COLO668 (cell line): ENCODE data around the gene NDUFS7.

Experiments
- DNase-seq: peaks from one replicate; lab custom pipeline; 2025; ENCODE audit not compliant: unreplicated experiment; lab: John Stamatoyannopoulos, UW

The NDUFS7 gene

DNA sequence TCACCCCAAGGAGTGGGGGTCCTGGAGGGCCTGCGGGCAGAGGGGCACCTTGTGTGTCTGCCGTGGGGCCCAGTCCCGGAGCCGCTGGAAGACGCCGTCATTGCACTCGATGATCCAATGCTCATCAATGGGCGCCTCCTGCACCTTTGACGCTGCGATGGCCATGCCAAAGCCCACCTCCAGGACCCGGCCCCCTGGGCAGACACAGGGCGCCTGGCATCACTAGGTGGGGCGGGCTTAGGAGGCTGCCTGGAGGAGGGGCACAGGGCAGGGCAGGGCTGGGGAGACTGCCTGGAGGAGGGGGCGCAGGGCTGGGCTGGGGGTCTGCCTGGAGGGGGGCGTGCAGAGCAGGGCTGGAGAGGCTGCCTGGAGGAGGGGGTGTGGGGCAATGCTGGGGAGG is 16.0 kb downstream of the NDUFS7 start:
- no peak for DNase-seq

DNA sequence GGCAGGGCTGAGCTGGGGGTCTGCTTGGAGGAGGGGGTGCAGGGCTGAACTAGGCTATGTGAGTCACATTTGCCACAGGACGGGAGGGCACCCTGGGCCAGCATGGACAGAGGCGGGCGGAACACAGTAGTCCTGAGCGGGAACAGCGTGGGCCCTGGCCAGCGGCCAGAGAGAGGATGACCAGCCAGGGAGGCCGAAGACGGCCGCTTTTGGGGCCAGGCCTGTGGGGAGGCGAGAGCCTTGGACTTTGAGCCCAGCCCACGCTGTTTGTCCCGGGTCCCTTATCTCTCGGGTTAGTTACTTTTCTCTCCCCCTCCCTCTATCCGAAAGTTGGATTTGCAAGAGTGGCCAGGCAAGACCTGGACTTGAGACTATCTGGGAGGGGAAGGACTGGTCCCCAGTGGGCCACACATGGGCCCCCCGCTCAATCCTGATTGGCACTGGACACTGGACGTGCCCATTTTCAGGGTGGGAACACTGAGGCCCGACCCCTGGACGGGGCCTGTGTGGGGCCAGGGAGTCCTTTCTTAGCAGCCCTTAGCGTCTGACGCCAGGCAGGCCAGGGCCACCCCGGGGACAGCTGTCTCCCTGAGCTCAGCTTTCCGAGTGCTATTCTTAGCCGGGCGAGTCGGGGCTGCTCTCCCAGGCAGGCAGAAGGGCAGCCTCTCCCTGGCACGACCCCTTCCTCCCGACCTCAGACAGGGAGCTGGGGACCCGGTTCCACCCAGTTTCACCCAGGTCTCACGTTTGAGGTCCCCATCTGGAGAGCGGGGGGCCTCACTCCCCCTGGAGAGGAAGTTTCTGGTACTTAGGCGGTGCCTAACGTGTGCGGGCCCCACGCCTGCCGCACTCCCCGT is 16.8 kb downstream of the NDUFS7 start:
- DNase-seq: peak; percentile 58

DNA sequence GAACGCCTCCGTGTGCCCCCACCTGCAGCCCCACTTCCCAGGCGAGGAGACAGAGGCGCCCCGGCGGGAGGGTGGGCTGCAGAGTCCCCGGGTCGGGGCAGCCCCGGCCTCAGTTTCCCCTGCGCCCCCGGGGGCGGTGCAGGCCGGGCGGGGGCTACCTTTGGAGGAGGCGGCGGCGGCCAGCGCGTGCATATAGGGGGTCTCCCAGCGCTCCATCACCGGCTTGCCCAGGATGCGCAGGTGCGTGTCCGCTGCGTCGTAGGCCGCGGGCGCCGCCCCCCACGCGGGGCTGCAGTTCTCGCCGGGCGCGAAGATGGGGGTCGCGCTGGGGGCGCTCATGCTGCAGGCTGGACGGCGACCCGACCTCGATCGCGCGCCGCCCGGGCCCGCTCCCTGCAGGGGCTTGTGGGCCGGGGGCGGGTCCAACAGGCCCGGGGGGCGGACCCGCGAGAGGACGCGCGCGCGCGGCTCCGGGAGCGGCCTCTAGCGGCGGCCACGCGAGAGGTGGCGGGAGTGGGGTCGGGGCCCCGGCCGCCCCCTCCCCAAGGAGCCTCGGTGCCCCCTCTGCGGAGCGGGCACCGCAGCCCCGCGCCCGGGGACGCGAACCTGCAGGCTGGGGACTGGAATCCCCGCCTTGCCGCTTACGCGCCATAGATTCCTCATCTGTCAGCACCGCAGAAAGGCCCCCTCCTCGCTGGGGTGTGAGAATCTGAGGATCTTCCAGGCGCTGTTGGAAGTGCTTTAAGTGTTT is 17.6 kb downstream of the NDUFS7 start, which contains the start of gene GAMT:
GAMT (minus strand) TSS at position 405 of the 751 bp plus-strand sequence; CDS start at position 339, 66 bp downstream.
- peak; percentile 56 for DNase-seq

DNA sequence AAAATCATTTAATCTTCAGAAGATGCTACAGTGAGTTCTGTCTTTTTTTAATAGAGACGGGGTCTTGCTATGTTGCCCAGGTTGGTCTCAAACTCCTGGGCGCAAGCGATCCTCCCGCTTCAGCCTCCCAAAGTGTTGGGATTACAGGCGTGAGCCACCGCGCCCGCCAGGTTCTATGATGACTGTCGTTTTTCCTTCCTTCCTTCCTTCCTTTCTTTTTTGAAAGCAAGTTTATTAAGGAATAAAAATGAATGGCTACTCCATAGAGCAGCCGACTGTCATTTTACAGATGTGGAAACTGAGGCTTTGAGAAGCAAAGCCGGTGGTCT is 18.1 kb downstream of the NDUFS7 start:
- no peak for DNase-seq

DNA sequence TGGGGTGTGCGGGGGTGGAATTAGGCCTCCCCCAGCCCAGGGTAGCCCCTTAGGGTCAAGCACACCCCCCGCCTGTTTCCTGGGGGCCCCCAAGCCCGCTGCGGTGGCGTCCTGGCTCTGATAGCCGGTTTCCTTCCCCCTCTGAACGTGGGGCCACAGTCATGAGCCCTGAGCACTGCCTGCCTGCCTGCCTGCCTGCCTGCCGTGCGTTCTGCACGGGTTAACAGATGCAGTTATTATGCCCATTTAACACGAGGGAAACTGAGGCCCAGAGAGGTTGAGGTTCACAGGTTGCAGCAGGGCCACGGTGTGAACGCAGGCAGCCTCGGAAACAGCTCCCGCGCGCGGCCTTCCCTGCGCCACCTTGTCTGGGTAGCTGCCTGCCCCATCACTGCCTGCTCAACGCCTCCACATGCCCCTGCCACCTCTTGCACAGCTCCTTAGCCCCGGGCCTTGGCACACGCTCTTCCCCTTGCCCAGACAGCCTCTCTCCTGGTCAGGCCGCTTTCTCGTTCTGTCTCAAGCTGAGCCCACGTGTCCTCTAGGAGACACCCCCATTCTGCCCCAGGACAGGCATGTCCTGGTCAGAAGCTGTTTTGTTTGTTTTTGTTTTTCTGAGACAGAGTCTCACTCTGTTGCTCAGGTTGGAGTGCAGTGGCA is 18.8 kb downstream of the NDUFS7 start:
- no peak for DNase-seq

DNA sequence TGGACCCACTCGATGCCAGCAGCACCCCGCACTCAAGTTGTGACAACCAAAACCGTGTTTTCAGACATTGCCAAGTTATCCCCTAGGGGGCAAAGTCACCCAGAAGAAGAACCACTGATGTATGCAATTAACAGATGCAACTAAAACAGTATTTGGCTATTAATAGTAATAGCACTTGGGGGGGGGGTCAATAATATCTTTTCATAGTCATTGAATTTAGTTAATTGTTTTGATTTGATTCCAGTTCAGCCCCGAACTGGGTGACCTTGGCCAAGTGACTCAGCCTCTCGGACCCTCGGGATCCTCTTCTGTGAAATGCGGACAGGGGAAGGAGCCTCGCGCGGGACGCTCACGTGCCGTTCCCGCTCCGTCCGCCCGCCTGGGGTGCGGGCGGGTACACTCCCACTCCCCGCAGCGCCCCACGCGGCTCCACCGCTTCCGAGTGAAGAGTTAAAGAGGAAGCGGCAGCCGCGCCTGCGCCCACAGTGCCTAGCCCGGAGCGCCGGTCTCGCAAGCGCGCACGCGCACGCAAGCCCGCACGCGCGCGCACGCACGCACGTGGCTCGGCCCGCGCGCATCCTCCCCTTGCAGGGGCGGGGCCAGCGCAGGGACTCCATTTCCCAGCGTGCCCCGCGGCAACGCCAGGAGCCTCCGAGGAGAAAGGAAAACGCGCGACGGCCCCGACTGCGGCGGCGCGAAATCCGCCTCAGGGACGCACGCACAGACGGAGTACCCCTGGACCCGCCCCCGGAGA is 23.2 kb downstream of the NDUFS7 start:
- peak; percentile 99 for DNase-seq

DNA sequence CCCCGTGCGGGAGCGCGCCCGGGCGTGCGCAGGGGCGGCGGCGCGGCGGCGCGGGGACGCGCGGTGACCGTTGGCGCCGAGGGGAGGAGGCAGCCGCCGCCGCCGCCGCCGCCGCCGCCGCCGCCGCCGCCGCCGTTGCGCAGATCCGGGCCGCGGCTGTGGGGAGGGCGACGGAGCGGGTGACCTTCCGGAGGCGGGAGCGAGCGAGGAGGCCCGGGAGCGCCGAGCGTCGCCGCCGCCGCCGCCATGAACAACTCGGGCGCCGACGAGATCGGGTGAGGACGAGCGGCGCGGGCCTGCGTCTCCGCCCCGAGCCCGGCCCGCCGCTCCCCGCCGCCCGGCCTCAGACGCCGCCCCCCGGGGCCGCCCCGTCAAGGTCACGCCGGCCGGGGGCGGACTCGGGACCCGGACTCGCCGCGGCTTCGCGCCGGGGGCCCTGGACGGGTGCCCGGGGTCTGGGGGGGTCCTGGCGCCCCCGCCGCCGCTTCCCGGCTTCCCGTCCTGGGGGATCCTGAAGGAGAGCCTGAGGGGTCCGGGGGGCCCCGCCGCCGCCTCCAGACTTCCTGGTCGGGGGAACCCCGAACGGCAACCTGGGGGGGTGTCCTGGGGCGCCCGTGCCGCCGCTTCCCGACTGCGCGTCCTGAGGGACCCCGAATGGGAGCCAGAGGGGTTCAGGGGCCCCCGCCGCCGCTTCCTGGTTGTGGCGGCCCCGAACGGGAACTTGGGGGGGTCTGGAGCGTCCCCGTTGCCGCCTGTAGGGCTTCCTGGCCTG is 24.0 kb downstream of the NDUFS7 start, which contains the start of gene DAZAP1:
DAZAP1 (plus strand) TSS at position 59 of the 772 bp plus-strand sequence; CDS start at position 247, 188 bp downstream.
- DNase-seq: peak; percentile 80

DNA sequence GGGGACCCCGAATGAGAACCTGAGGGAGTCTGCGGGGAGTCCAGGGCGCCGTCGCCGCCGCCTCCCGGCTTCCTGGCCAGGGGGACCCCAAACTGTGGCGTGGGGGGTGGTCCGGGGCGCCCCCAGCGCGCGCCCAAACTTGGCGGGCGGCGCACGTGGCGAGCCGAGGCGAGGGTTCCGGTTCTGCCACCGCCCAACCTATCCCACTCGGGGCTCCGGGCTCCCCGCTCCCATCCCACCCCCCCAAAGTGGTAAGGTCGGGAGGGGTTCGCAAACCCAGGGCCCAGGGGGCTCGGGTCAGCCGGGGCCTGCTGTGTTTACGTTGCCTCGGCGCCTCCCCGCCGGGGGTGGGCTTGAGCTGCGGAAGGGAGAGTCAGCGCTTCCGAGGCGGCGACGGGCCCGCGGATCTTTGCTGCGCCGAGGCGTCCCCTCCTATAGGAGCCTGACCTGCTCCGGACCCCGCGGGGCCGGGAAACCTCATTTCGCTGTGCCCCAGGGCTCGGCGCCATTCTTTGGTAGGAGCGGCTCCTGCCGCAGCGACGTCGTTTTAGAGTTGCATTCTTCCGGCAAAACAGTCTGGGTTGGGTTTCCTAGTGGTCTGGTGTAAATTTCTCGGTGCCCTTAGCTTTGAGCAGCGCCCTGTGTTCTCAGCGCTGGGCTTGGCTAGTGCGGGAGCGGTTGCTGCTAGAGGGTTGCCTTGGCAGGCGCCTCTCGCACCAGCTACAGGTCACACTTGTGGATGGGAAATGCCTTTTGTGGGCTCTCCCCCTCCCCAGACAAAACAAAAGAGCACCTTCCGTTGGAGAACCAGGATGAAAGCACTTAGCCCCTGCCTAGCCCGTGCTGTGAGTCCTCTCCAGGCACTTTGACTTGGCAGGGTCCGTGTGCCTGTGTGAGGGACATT is 24.8 kb downstream of the NDUFS7 start:
- DNase-seq: peak; percentile 49

DNA sequence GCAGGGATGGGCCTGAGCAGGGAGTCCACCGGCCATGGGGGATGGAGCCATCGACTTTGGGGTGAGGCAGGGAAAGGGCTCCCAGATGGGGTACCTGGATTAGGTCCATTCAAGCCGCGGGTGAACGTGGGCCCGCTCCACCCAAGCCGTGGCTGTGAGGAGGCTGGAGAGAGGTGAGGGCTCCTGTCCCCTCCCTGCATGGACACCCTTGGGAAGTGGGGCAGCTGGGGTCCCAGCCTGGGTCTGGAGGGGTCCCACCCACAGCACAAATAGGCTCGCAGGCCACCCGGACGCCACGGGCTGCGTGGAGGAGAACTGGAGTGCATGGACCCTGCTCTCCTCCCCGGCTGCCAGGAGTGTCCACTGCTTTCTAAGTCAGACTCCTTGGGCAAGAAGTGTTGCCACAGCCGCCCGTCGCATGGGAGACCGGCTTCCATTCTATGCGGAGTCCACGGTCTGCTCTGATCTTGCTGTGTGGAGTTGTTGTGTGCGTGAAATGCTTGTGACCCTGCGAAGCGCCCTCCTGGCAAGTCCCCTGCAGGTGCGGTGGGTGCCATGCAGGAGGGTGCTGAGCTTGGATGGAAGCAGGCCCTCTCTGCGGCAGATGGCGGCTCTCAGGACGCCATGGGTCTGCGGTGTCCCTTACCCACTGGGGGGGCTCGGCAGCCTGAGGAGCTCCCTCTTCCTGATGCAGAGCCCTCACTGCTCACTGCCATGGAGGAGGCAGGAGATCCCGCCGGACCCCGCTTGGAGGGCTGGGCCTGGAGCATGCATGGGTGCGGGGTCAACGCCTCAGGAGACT is 25.7 kb downstream of the NDUFS7 start:
- DNase-seq: peak; percentile 22

DNA sequence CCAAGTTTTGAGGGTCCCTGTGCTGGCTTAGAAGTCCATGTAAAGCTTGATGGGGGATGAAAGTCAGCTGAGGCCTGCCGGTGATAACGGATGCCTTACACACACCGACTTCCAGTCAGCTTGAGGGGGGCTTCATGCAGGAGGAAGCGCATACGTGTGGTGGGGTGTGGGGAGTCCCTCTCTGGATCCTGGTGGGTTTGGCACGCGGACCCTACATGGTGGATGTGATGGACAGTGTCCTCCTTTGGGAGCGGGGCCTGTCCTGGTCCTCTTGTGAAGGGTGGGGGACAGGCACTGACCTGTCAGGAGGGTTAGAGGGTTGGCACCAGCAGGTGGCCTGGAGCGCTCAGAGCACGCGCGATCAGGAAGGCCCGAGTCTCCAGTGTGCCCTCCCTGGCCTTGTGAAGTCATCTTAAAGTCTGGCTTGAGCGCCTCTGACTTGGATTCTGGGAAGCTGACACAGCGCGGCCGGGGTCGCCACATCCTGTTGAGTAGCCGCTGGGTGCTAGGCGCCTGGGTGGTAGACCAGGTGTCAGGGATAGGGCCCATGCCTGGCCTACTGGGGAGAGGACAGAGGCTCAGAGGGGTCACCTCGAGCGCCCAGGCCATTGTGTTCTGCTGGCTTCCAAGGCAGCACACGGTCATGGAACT is 26.6 kb downstream of the NDUFS7 start:
- peak; percentile 35 for DNase-seq

DNA sequence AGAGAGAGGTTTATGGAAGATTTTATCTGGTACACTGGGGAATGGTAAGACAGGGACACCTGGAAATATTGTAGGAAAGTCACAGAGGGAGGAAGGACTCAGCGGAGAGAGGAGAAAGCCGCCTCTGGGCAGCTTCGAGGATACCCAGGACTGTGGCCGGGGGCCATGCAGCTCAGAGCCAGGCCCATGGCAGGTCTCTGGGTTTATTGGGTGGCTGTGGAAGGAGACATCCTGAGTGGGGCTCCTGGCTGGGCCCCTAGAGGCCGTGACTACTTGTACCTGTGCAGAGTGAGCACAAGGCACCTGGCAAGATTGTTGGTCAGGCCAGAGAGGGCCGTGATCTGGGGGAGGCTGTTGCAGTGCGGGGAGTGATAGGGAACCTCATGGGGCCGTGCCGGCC is 27.1 kb downstream of the NDUFS7 start:
- DNase-seq: no peak

DNA sequence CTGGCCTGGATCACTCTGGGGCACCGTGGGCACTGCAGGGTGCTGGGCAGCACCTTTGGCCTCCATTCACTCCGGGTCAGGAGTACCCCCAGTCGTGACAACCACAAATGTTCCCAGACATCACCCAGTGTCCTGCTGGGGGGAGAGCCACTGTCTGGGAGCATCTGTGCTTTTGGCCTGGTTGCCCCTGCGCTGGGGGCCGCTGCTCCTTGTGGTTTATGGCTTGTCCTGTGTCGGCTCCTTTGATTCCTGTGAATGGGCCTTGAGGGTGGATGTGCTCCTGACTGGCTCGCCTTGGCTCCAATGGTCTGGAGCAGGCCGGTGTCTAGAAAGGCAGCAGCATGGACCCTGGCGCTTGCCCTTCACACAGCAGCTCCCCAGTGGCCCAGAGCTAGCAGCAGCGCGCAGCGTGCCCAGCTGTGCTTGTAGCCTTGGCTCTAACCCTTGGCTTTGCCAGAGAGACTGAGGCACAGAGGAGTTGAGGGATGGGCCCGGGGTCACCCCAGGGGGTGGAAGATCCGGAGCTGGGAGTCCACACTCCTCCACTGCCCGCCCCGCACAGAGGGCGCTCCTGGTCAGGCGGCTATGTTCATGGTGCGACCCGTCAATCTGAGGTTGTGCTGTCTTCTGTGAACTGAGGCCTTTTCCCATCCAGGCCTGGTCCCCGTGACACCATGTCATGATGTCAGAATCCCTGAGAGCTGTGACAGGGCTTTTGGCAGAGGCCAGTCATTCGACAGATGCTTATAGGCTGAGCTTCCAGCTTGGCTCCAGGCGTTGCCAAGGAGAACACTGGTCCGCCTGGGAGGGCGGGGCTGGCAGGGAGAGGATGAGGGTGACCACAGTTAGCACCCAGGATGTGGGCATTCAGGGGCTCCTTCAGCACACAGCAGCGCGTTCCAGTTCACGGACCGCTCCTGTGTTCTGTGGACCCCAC is 27.8 kb downstream of the NDUFS7 start:
- DNase-seq: peak; percentile 79

DNA sequence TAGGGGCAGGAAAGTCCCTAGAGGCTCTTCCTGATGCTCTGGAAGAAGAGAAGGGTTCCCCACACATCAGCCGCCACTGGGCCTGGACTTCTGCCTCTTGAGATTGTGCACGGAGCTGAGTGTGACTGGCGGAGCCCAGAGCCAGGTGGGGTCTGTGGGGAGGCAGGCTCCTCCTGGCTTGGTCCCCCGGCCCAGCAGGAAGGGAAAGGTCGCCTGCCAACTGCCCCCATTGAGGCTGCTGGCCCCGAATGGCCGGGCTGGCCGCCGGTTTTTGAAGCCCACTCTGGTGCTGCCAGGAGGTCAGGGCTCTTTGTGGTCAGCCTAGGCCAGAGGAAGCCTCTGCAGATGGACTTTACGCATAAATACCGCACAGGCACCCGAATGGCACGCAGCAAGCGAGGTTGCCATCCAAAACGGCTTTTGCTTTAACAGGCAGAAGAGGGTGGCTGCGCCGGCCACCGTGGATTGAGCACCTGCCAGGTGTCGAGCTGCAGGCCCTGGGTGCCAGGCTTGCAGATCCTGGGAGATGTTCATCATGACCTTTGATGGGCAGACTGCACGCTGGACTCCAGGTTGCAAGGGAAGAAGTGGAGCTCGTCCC is 28.7 kb downstream of the NDUFS7 start:
- peak; percentile 10 for DNase-seq

DNA sequence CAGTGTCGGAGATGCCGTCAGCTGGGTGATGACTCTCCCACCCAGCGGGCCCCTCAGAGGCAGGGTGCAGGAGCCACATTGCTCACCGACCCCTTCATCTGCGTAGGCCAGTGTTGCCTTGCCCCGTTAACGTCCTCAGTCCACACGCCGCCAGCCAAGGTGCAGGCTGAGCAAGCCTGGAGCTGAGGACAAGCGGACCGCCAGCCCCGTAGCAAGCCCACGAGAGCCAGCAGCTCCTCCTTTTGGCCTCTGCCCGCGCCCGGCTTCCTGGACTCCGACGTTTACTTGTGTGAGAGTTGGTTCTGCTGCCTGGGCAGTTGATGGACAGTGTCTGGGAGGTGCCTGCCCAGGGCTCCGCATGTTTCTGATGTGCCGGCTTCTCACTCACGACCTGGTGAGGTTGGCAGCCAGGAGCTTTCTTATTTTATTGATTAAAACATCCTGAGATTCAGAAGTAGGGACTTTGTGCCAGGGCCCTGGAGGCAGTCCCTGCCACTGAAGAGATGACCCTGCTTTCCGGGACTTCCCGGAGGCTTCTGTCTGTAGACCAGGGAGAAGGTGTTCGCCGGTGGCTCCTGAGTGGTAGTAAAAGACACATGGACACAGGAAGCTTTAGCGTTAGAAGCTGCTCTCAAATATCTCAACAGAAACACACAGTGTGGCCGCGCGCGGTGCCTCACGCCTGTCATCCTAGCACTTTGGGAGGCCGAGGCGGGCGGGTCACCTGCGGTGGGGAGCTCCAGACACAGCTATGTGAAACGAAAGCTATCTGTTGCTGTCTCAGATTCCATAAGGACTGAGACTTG is 29.5 kb downstream of the NDUFS7 start:
- no peak for DNase-seq

DNA sequence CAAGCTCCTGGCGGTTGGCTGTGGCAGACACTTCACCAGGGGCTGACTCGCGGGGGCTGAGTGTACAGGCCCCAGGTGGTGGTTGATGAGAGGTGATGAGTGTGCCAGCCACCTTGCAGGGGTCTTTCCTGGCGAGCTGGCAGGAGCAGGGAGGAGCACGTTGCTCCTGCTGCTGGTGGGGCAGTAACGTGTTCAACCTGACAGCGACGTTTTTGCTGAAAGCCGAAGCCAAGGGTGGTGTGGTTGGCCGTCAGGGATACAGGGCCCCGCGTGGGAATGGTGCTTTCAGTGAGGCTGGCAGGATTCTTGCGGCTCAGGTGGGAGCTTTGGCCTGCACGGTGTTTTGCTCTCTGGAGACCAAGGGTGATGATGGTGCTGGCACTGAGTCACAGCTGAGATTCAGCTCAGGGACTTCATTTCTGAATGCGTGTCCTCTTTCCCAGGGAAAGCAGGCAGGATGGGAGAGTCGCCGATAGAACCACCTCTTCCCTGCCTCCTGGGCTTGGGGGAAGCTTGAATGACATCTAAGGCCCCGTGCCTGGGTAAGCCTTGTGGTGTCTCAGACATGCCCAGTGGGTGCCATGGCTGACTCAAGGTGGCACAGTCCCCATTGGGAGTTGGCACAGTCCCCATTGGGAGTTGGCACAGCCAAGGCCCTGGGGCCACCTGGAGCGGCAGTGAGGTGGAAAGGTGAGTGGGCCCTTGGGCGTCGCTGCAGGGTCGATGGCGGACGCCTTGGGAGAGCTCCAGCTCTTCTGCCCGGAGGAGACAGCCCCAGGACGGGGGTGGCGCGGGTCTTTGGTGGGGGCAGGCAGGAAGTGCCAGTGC is 32.5 kb downstream of the NDUFS7 start:
- DNase-seq: no peak
